ENCODE results near the gene GOLGA8S.
"Not testable (repeated sequence)": the region's sequence is repeated elsewhere in the genome, so short reads cannot be mapped to it uniquely, and the experiment has no call there.

GOLGA8S gene, protein sequence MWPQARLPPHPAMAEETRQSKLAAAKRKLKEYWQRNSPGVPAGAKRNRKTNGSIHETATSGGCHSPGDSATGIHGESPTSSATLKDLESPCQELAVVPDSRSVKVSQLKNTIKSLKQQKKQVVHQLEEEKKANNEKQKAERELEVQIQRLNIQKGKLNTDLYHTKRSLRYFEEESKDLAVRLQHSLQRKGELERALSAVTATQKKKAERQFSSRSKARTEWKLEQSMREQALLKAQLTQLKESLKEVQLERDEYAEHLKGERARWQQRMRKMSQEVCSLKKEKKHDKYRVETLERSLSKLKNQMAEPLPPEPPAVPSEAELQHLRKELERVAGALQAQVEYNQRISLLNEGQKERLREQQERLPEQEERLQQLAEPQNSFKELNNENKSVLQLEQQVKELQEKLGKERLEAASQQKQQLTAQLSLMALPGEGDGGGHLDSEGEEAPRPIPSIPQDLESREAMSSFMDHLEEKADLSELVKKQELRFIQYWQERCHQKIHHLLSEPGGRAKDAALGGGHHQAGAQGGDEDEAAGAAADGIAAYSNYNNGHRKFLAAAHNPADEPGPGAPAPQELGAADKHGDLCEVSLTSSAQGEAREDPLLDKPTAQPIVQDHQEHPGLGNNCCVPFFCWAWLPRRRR

DNA sequence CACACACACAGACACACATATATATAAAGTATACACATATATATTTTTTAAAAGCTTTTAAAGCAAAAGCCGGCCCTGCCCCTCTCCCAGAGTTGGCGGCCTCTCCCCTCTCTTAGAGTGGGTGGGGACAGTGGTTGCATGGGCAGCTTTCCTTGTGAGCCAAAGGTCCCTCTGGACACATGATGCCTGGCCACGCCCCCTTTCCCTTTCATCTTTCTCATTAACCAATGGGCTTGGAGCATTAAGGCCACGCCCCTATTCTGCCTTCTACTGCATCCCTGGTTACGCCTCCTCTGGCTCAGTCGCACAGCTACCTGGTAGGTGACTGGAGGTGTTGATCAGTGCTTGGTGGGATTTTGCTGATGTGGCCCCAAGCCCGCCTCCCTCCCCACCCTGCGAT, at the start of gene GOLGA8S:
Gene GOLGA8S (plus strand): TSS at position 301 of the 400 bp plus-strand sequence. CDS start 62 bp downstream, at position 363.
- not testable (repeated sequence) for FAIRE-seq

DNA sequence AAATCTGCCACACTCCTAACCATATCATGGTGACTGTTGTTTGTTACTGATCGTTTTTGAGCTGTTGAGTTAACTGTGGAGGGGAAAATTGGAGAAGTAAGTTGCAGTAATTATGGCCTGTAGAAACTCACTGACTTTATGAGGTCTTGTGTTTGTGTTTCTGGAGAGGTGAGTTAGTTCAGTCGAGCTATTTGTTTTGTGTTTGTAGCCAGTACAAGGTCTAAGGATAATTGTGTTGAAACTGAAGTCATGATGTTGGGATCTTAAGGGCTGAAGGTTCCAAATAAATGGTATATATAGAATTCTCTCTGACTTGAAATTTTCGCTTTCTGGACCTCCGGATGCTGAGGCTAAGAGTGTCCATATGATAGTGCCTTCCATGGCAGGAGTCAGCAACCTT, 49.7 kb upstream of the GOLGA8S start:
- FAIRE-seq = not testable (repeated sequence)

DNA sequence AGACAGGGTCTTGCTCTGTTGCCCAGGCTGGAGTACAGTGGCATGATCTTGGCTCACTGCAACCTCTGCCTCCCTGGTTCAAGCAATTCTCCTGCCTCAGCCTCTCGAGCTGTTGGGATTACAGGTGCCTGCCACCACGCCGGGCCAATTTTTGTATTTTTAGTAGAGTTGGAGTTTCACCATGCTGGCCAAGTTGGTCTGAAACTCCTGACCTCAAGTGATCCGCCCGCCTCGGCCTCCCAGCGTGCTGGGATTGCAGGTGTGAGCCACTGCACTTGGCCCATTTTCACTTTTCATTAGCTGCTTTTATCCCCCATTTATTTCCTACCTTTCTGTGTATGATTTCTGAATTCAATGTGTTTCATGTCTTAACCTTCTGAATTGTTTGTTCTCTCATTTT, 48.6 kb upstream of the GOLGA8S start:
- FAIRE-seq = not testable (repeated sequence)

DNA sequence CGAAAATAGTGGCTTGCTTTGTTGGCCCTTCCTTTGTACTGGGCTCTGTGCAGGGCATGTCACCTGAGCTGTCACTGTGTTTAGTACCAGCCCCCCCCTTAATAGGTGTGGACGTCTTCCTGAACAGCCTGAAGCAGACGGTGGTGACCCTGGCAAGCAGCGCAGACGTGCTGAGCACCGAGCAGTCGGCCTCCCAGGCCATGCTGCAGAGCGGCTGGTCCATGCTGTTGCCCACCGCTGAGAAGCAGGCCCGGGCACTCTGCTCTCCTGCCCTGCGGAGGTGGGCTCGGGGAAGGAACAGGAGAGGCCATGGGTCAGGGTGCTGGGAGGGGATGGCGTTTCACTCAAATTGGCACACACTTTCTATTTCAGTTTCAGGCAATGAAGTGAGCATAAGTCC, 43.3 kb upstream of the GOLGA8S start:
- not testable (repeated sequence) for FAIRE-seq

DNA sequence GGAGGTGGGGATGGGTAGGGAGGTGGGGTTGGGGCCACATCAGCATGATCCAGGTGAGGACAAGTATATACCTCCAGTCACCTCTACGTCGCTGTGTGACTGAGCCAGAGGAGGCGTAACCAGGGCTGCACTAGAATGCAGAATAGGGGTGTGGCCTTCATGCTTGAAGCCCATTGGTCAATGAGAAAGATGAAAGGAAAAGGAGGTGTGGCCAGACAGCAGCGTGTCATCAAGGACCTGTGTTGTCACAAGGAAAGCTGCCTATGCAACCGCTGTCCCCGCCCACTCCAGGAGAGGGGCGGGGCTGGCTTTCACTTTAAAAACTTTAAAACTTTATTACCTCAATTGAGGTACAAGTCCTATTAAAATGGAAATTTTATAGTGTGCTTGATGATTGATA, 20.5 kb upstream of the GOLGA8S start, which contains the start of gene GOLGA6L26:
Gene GOLGA6L26 (minus strand): TSS at position 101 of the 400 bp plus-strand sequence. CDS start 61 bp downstream, at position 40.
- FAIRE-seq = not testable (repeated sequence)

DNA sequence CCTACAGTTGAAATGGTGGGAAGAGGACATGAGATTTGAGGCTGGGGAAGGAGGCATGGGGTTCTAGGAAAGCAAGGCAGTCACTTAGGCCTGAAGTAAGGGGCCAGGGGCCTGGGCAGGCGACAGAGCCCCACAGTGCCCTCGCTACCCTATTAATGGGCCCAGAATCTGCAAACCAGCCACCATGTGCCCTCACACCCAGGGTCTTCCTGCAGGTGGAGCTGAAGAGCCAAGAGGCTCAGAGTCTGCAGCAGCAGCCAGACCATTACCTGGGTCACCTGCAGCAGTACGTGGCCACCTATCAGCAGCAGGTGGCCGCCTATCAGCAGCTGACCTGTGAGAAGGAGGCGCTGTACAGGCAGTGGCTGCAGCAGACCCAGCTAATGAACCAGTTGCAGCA, 8.1 kb downstream of the GOLGA8S start:
- not testable (repeated sequence) for FAIRE-seq

DNA sequence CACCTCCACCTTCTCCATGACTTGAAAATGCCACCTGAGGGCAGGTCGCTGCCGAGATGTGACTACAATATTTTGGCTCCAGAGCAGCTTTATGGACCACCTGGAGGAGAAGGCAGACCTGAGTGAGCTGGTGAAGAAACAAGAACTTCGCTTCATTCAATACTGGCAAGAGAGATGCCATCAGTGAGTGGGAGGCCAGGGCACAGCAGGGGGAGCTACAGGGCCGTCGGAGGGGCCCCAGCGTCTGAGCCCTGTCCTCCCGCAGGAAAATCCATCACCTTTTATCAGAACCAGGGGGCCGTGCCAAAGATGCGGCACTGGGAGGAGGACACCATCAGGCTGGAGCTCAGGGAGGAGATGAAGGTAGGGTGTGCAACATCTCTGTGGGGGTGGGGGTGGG, 9.7 kb downstream of the GOLGA8S start:
- FAIRE-seq = not testable (repeated sequence)

DNA sequence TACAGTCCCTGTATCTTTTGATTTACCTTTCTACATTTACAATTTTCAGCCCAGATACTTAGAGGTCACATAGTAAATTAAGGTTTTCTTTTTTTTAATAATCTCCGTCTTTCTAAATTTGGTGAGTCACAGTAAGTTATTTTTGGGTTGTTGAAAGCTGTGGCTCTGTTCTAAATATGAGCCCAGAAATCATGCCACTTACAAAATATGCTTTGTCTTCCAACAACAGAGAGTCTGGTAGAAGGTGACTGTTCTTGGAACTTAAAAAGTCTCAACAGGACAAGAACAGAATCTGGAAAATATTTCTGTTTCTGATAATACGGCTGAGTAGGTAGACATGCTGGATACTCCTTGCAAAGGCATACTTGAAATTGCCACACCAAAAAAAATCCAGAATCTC, 16.0 kb downstream of the GOLGA8S start:
- FAIRE-seq = no peak

DNA sequence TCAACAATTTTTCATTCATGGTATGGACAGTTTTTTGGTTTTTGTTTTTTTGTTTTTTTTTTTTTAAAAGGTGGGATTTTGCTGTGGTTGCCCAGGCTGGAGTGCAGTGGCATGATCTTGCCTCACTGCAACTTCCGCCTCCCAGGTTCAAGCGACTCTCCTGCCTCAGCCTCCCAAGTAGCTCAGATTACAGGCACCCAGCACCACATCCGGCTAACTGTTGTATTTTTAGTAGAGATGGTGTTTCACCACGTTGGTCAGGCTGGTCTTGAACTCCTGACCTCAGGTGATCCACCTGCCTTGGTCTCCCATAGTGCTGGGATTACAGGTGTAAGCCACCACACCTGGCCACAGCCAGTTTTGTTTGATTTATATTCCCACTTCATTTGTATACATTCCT, 16.6 kb downstream of the GOLGA8S start:
- not testable (repeated sequence) for FAIRE-seq

DNA sequence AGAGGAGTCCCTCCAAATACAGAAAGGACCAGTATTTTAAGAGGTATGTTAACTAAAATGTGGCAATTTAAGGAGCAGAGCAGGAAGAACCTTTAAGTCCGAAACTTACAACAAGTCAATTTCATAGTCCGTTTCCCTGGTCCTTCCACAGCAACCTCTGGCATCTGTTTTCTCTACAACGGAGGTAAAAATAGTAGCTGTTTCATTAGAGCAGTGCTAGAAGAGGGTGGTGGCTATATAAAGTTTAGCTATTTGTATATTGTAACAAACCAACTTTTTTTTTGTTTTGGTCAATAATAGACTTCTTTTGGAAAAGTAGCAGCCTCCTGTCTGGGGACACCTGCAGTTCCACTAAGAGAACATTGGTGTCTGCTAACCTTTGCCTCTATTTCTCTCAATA, 17.3 kb downstream of the GOLGA8S start:
- not testable (repeated sequence) for FAIRE-seq

DNA sequence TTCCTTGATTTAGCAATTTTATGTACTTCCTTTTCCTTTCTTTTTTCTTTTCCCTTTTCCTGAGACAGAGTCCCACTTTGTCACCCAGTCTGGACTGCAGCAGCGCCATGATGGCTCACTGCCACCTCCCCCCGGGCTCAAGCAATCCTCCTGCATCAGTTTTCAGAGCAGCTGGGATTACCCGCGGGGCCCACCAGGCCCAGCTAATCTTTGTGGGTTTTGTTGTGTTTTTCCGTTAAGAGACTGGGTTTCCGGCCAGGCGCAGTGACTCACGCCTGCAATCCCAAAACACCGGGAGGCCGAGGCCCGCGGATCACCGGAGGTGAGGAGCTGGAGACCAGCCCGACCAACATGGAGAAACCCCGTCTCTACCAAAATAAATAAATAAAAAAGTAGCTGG, 17.7 kb downstream of the GOLGA8S start:
- FAIRE-seq = no peak

DNA sequence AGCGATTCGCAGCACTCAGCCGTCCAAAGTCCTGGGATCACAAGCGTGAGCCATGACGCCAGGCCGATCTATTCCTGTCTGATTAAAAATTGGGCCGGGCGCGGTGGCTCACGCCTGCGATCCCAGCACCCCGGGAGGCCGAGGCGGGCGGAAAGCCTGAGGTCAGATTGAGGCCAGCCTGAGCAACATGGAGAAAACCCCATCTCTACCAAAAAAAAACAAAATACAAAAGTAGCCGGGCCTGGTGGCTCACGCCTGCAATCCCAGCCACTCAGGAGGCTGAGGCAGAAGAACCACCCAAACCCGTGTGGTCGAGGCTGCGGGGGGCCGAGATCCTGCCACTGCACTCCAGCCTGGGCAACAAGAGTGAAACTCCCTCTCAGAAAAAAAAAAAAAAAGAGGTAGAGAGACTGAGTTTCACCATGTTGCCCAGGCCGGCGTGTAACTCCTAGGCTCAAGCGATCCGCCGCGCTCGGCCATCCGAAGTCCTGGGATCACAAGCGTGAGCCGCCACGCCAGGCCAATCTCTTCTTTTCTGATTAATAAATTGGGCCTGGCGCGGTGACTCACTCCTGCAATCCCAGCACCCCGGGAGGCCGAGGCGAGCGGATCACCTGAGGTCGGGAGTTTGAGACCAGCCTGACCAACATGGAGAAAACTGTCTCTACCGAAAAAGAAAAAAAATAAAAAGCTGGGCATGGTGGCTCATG, 18.5 kb downstream of the GOLGA8S start:
- FAIRE-seq = not testable (repeated sequence)

DNA sequence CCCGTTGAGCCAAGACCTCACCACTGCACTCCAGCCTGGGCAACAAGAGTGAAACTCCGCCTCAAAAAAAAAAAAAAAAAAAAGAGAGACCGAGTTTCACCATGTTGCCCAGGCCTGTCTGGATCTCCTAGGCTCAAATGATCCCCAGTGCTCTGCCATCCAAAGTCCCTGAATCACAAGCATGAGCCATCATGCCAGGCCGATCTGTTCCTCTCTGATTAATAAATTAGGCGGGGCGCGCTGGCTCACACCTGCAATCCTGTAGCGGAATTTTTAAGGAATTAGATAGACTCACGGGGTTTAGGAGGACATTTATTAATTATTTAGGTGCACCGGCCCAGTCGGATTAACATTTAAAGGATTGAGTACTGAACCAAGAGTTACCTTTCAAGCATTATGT, 19.7 kb downstream of the GOLGA8S start:
- FAIRE-seq = not testable (repeated sequence)

DNA sequence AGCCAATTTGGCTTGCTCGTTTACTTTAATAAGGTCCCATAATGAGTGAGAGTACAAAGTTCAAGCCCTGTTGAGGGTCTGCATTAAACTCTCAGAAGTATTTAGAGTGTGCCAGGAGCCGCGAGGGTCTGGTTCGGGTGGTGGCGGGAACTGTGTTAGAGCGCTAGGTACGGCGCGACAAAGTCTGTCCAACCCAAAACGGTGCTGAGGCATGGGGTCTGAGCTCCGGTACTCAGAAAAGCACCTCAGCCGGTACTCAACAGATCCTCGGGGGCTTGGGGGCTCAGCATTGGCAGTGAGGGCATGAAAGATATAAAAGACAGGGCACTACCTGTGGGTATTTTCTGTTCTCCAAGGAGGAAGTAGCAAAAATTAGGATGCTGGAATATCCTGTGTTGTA, 24.4 kb downstream of the GOLGA8S start:
- not testable (repeated sequence) for FAIRE-seq

DNA sequence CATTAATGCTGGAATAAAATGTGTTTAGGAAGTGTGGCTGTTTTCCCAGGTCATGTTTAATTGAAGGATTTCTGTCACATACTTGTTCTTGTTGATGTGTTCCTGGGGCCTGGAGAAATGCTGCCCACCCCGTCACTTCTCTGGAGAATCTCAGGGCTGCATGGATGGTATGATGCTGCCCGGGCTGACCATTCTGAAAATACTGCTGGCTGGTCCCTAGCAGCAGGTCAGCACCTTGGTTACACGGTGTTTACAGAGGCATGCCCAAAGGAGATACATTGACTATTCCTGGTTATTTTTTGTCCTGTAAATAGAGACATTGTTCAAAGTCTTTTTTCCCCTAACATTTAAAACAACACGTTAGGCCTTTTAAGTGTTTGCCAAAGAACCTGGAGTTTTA, 26.2 kb downstream of the GOLGA8S start:
- not testable (repeated sequence) for FAIRE-seq

DNA sequence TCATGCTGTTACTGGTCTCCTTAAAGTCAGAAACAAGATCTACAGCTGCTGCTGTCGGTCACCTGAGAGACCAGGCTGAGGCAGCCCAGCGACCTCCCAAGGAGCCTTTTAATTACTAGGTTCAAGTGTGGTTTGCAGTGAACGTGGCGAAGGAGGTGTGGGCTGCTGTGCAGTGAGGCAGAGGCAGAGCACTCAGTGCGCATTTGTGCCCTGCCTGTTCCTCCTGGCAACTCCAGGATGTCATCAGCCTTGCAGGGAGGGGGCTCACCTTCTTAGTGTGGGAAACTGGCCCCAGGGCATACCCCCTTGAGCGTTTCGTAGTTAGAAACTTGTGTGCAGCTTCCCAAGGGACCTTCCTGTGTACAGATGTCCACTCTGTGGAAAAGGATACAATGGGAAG, 26.6 kb downstream of the GOLGA8S start:
- not testable (repeated sequence) for FAIRE-seq

DNA sequence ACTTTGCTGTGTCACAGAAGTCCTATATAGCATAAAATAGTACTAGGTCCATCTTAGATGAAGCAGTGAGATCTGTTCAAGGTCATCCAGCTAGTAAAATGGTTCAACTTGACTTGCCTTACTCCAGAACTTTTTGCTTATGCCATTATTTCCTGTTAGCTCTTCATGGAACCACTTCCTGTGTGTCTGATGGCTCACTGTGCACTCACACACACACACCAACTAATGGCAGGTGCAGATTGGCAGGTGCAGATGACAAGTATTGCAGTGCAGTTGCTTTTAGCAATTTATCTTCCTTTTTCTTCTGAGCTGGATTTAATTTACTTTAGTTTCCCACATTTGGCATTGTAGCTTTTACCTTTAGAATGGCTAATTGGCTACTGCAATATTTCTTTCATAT, 29.8 kb downstream of the GOLGA8S start:
- no peak for FAIRE-seq

DNA sequence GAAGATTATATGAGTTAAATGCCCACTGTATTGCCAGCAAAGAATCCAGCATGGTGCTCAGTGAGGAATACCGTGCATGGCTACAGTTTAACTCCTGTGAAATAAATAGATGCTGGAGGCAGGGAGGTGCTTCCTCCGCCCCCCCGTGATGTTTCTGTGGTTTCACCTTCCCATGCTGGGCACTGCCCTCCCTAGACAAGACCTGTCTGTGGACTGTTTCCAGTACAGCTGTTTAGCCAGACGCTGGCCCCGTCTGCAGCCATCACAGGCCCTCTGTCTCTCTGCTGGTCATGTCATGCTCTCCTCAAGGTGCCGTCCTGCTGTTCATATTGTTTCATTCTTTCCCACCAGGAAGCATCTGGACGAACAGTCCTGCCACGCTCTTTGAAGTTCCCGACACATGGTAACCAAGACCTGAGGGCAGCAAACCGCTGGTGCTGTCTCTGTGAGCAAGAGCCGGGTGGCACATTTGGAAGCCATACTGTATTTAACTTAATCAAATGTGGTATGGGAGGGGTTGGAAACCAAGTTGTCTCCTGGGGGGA, 31.4 kb downstream of the GOLGA8S start:
- no peak for FAIRE-seq

DNA sequence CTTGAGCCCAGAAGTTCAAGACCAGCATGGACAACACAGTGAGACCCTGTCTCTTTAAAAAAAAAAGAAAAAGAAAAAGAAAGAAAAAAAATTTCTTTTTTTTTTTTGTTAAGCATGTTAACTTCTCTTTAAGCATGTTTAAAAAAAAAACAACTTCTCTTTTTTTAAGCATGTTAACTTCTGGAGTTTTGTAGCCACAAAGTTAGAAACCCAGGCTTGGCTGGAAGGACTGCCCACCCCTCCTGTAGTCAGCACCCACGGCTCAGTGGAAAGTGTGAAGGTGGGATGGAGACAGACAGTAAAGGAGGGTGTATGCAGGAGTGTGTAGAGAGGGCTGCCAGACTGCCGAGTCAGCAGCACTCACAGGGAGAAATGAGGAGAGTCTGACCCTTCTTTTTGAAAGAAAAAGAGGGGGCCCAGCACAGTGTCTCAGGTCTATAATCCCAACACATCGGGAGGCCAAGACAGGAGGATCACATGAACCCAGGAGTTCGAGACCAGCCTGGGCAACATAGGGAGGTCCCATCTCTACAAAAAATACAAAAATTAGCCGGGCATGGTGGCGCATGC, 33.2 kb downstream of the GOLGA8S start:
- FAIRE-seq = no peak

DNA sequence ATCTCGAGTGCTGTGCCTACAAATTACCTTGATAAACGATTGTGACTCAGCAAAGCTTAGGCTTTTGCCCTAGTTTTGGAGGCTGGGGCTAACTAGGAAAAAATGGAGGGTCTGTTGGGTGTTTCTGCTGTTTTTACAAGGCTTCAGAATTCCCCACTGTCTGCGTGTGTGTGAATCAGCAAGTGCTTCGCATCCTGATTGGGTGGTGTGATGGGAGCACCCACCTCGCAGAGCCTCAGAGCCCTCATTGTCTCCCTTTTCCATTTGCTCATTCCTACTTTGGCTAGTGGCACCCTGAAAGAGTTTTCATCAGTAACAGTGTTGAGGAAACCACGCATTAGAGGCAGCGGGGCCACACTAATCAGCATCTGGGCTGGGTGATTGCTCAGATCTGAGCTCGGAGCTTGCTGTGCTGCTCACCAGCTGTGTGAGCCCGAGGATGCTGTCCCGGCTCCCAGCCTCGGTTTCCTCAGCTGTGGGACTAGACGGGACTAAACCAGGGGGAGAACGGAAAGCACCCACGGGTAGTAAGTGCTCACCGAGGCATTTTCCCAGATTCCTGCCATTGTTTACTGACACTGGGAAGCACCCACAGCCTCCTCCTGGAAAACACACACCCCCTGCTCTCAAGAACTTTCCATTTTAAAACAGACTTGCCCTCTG, 40.6 kb downstream of the GOLGA8S start:
- no peak for FAIRE-seq

DNA sequence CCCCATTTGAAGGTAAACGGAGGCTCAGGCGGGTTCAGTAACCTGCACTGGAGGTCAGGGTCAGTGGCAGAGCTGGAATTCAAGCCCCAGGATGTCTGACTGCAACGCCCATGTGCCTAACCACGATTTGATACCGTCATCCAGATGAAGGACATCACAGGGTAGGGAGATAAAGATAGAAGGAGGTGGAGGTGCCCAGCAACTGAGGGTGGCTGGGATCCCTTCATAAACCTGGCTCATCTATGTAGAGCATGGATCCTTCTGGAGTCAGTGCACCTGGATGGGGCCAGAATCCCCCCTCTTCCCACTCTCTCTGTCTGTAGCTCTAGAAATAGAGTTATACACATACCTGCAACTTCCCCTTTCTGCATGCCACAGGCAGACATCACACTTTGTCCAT, 41.3 kb downstream of the GOLGA8S start:
- FAIRE-seq = no peak

DNA sequence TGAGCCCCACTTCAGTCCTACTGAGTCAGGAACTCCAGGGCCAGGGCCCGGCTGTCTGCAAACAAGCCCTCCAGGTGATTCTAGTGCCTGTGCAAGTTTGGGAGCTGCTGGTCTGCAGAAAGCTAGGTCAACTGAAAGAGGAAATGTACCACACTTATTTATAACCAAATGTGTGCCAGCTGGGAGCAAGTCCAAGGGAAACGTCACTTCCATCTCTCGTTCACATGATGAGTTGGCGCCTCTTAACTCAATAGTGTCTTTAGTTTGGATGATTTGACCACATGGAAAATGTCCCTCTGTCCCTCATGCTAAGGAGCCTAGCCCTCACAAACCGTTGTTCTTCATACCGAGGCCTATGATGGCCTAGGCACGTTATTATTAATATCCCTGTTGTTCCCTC, 43.2 kb downstream of the GOLGA8S start:
- no peak for FAIRE-seq
